ENCODE results near the gene DNAJC11.
"Not testable (repeated sequence)": the region's sequence is repeated elsewhere in the genome, so short reads cannot be mapped to it uniquely, and the experiment has no call there.

DNAJC11 gene, protein sequence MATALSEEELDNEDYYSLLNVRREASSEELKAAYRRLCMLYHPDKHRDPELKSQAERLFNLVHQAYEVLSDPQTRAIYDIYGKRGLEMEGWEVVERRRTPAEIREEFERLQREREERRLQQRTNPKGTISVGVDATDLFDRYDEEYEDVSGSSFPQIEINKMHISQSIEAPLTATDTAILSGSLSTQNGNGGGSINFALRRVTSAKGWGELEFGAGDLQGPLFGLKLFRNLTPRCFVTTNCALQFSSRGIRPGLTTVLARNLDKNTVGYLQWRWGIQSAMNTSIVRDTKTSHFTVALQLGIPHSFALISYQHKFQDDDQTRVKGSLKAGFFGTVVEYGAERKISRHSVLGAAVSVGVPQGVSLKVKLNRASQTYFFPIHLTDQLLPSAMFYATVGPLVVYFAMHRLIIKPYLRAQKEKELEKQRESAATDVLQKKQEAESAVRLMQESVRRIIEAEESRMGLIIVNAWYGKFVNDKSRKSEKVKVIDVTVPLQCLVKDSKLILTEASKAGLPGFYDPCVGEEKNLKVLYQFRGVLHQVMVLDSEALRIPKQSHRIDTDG

DNA sequence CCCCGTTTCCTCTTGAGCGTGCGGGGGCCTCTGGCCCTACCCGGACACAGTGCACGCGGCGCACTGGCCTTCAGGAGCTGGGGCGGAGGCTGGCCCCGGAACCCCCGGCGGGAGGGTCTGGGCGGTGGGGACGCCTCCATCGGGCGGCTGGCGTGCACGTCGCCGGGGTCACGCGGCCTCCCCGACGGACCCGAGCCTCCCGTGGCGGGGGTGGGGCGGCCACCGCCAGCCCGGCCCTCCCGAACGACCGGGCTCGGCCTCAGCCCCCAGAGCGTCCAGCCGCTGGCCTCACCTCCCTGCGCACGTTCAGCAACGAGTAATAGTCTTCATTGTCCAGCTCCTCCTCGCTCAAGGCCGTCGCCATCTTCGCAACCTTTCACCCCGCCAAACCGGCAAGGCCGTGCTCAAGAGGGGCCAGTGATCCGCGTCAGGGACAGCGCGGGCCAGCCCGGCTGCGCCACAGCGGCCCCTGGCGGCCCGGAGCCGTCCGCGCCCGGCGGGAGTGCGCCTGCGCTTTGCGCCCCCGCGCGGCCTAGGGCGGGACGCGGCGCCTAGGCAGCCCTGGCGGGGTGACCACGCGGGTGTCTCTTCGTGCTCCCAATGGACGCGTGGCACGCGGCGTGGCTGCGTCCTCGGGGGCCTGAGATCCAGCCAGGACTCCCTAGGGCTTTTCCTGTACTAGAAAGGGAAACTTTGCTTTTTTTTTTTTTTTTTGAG, at the start of gene DNAJC11:
Gene DNAJC11, minus strand, starts transcription at position 380 of the 717 bp plus-strand sequence. Its CDS starts 16 bp downstream, at position 364.
- DNase-seq (ENCODE audit: low read depth): peak; percentile 79

DNA sequence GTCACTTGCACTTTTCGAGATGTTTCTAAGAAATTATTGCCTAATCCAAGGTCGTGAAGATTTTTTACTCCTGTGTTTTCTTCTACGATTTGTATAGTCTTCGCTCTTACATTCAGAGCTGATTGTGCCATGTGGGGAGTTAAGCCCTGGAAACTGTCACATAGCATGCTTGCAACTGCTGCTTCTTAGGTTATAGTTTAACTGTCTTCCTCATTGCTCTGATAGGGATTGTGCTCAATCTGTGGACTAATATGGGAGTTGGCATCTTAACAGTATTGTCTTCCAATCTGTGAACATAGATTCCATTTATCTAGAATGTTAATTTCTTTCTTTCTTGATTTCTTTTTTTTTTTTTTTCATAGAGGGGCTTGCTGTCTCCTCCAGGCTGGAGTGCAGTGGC, 48.9 kb upstream of the DNAJC11 start:
- no peak for DNase-seq (ENCODE audit: low read depth)

DNA sequence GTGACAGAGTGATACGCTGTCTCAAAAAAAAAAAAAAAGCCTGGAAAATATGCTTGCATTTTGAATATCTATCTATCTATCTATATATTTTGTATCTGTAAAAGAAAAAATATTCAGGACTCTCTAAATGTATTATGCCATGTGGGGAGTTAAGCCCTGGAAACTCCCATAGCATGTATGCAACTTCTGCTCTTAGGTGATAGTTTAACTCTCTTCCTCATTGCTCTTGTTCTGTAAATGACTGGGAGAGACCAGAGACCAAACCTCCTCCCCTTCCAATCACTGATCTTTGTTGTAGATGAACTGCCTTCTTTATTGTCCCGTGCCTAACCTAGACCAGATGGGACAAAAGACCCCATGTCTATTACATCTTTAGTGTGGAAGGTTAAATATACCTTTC, 46.1 kb upstream of the DNAJC11 start:
- DNase-seq (ENCODE audit: low read depth): no peak

DNA sequence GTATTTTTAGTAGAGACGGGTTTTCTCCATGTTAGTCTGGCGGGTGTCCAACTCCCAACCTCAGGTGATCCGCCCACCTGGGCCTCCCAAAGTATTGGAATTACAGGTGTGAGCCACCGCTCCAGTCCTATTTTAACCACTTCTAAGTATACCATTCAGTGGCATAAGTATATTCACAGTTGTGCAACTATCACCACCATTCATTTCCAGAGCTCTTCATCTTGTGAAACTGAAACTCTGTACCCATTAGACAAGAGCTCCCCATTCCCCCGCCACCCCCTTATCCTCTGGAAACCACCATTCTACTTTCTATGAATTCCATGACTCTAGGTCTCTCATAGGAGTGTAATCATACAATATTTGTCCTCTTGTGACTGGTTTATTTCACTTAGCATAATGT, 43.5 kb upstream of the DNAJC11 start:
- no peak for DNase-seq (ENCODE audit: low read depth)

DNA sequence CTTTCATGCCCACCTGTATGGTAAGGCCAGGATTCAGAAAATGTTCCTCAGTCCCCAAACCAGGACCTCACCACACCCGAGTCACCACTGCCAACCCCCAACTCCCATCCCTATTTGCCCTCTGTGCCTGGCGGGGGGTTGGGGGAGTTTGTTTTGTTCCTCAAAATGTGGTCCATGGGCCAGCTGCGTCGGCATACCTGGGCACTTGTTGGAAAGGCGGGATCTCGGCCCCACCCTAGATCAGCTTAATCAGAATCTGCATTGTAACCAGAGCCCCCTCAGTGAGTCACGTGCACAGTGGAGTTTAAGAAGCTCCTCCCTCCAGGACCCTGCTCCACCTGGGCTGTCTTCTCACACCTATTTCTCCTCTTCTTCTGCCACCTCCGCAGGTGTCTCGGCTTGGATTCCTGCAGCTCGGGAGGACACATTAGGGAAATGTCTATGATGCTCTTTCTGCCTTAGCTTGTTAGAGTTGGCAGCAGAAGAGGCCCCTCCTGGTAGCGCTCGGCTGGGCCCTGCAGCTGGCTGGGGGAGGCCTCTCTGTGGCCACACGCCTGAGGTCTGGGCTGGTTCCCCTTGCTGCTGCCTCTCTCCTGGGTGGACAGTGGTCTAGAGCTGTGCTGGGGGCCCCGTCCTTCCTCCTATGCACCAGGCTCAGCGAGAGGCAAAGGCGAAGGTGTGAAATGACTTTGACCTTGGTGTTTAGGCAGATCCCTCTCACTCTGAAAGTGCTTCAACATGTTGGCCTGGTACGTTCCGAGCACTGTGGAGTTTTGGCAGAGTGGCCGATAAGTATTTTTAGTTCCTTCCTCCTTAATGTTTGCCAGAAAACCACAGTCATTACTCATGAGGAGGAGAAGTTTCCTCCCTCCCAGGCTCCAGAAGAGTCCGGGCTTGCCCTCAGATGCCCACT, 41.8 kb upstream of the DNAJC11 start:
- no peak for DNase-seq (ENCODE audit: low read depth)

DNA sequence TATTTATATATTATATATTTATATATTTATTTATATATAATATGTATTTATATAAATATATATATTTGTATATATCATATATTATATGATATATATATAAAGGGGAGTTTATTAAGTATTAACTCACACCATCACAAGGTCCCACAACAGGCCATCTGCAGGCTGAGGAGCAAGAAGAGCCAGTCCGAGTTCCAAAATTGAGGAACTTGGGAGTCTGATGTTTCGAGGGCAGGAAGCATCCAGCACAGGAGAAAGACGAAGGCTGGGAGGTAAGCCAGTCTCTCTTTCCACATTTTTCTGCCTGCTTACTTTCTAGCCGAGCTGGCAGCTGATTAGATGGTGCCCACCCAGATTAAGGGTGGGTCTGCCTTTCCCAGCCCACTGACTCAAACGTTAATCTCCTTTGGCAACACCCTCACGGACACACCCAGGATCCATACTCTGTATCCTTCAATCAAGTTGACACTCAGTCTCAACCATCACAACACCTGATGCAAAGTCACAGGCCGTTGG, 41.1 kb upstream of the DNAJC11 start:
- not testable (repeated sequence) for DNase-seq (ENCODE audit: low read depth)

DNA sequence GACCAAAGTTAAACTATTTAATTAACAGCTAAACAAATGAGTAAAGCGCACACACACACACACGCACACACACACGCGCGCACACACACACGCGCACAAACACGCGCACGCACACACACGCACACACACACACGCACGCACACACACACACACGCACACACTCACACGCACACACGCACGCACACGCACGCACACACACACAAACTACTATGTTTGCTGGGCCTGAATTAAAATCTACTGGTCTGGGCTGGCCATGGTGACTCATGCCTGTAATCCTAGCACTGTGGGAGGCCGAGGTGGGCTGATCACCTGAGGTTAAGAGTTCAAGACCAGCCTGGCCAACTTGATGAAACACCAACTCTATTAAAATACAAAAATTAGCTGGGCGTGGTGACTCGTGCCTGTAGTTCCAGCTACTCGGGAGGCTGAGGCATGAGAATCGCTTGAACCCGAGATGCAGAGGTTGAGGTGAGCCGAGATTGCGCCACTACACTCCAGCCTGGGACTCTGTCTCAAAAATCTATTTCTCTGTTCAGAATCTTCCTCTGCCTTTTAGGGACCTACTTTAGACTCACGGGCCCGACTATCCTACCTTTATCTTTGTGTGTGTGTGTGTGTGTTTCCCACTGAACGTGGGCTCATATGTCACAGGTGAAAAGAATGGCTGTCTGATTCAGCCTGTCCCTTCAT, 37.5 kb upstream of the DNAJC11 start:
- DNase-seq (ENCODE audit: low read depth): no peak

DNA sequence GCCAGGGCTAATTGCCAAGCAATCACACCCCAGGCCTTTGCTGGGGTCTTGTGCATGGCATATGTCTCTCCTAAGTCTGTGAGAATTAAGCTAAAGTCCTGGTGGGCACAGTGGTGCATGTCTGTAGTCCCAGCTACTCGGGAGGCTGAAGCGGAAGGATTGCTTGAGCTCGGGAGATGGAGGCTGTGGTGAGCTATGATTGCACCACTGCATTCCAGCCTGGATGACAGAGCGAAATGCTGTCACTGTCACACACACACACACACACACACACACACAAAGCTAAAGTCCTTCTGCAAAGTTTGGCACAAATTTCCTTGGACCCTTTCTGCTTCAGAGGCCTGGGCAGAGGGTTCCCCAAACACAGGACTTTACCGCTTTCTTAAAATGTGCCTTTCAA, 31.3 kb upstream of the DNAJC11 start:
- DNase-seq (ENCODE audit: low read depth): no peak

DNA sequence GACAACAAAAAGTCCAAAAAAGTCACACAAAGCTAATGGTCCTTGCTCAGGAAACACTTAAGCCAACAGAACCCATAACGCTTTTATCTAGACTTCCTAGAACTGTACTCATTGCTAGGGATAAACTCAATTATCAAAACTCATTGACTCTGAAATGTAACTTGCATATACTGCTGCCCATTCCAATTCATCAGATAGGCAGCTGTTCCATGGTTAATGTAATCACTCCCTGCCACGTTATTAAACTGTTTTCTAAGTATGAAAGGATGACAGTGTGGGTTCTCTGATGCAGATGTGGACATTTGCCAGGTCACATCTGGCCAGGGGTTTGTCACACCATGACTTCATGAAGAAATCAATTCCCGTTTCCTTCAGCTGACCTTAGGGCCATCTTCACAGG, 30.3 kb upstream of the DNAJC11 start:
- DNase-seq (ENCODE audit: low read depth): no peak

DNA sequence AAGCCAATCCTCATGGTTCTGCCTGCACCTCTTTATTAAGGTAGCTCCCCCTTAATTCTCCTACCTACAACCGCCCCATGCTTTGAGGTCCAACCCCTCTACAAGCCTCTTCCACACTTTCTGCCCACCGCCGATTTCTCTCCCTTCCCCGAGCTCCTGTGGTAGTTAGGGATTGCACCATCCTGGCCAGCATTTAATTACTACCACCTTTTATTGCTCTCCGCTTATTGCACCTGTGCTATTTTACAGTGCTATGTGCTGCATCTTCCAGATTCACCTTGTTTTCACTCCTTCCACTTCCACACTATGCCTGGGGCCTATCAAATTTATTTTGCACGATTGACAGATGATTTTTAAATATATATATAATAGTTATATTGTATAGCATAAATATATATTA, 29.3 kb upstream of the DNAJC11 start:
- no peak for DNase-seq (ENCODE audit: low read depth)

DNA sequence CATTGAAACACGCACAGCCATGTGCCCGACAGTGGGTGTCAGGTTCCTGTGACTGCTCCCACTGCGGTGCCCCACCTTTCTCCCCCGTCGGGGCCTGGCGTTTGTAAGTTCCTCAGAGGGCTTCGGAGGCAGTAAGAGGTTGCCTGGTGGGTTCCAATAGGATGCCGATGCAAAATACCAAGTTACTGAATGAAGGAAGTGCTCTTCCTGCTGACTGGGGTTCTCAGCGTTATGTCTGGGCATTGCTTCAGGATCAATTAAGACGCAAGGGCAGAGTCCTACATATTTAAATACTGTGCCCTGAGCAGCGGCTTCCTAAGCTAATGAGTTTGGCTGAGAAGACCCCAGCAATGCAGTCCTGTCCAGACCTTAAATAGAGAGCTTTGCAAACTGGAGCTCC, 28.9 kb upstream of the DNAJC11 start:
- DNase-seq (ENCODE audit: low read depth): no peak

DNA sequence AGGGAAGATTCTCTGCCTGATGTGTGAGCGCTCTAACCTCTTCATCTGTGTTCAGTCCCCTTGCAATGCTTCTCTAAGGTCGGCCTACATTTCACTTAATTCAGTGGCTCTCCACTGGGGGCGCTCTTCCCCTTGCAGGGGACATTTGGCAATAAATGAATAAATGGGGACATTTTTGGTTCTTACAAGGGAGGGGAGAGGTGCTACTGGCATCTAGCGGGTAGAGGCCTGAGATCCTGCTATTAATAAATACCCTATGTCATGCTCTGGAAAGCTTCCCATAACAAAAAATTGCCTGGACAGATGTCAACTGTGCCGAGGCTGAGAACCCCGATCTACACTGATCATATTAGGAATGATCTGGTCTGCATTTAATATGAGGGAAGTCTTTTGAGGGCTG, 25.9 kb upstream of the DNAJC11 start:
- peak; percentile 29 for DNase-seq (ENCODE audit: low read depth)

DNA sequence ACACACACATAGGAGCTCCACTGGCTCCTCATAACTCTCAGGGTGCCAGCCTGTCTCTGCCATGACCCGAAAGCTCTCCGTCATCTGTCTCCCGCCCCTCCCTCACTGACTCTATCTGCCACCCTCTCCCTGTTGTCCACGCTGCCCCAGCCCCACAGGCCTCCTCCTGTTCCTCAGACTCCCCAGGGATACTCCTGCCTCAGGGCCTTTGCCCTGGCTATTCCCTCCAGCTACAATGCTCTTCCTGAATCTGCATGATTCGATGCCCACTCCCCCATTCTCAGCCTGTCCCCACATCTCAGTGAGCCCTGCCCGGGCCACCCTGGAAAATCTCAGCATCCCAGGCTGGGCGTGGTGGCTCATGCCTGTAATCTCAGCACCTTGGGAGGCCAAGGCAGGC, 24.6 kb upstream of the DNAJC11 start:
- no peak for DNase-seq (ENCODE audit: low read depth)

DNA sequence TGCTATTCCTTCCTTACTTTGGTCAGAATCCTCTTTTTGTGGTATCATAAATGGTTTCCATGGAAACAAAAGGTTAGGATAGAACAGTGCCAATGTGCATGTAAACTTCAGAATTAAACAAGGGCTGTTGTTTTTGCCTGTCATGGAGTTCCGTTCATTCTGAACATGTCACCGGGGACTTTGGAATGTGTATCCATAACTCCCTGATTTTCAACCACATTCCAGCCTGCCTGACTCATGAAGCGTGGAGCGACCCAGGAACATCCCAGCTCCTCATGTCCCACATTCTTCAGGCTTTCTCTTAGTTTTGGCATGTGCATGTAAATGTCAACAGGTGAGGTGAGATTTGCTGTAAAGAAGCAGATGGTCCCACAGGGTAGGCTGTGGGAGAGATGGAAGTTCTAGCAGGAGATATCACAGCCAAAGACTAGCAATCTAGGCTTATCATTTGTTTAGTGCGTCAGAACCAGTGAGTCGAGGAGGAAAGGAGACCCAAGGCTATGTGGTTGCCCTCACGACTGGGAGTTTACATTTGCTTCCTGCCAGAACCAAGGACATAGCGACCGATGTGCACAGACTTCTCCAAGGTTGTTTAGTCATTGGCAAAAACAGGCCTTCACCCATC, 23.0 kb upstream of the DNAJC11 start:
- DNase-seq (ENCODE audit: low read depth): no peak

DNA sequence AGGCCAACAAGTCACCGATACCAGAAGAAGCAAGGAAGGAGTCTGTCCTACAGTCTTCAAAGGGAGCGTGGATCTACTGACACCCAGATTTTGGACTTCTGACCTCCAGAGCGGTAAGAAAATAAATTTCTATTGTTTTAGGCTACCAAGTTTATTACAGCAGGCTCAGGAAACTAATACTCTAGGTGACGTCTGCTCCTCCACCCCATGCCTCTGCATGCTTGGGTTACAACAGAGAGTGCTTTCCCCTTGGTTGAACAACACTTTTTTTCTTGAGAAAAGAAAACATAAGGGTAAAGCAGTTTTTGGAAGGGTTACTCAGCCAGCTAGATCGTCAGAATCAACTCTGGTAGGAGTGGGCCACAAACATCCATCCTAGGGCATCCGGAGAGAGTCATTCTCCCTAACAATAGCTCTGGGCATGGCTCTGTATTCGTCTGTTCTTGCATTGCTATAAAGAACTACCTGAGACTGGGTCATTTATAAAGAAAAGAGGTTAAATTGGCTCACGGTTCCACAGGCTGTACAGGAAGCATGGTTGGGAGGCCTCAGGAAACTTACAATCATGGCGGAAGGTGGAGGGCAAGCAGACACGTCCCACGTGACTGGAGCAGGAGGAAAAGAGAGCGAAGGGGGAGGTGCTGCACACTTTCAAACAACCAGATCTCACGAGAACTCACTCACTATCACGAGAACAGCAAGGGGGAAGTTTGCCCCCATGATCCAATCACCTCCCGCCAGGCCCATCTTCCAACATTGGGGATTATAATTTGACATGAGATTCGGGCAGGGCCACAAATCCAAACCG, 22.2 kb upstream of the DNAJC11 start:
- no peak for DNase-seq (ENCODE audit: low read depth)

DNA sequence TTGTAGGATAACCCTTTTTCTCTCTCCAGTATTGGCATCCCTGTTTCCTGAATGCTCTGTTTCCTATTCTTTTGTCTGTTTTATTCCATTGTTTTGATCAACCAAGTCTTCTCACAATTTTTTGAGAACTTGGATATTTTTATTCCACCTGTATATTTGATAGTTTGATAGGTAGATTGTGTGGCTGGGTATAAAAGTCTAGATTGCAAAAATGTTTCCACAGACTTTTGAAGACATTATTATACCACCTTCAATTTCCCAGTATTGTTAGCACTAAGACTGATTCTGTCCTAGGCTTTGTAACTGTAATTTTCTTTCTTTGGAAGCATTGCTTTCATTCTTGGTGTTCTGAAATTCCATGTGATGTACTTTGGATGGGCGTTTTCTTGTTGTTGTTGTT, 9.6 kb upstream of the DNAJC11 start:
- no peak for DNase-seq (ENCODE audit: low read depth)

DNA sequence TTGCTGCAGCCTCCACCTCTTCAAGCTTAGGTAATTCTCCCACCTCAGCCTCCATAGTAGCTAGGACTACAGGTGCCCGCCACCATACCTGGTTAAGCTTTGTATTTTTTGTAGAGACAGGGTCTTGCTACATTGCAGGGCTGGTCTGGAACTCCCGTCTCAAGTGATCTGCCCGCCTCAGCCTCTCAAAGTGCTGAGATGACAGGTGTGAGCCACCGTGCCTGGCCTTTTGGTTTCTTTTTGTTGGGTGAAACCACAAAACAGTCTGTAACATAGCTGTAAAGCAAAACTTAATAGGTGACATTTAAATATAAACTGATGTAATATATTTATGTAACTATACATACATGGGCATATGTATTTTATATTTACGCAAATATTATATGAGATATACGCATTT, 3.1 kb upstream of the DNAJC11 start:
- no peak for DNase-seq (ENCODE audit: low read depth)

DNA sequence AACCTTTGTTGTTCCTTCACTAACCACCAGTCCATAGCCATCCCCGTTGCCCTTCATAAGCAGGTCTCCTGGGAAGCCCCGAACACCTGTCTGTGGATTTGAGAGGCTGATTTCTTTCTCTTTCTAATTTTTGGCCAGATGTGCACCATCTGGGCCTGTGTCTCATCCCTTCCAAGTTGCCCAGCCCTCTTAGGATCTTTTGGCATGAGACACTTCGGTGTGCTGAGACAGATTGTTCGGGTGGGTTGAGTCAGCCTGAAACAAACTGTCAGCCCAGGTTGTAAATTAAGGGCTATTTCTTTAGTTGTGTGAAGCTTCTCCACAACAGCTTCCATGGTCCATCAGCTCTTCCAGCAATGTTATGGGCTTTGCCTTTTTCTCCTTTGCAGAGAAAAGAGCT, 1.4 kb upstream of the DNAJC11 start:
- no peak for DNase-seq (ENCODE audit: low read depth)

DNA sequence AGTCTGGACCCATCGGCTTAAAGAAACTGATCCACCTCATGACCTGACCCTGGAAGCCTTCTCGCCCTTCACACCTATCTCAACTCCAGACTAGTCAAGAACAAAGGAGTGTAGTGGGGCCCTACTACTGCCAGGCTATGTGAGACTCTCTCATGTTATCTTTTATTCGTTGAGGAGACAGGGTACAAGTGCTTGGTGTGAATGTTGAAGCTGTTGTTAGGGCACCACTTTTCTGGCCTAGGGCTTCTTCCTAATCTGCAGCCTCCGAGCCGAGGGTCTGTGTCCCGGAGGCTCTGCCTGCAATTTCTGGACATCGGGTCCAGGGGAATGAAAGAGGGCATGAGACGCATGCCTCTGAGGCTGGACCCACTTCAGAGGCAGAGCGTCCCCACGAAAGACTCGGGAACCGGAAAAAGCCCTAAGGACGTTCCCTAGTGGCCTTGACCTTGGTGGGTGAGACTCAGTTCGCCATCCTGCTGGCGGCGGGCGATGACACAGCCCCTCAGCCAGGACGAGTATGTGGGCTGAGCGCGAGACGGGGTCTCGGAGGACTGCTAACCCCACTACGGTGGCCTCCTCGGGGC, 671 bp downstream of the DNAJC11 start:
- no peak for DNase-seq (ENCODE audit: low read depth)

DNA sequence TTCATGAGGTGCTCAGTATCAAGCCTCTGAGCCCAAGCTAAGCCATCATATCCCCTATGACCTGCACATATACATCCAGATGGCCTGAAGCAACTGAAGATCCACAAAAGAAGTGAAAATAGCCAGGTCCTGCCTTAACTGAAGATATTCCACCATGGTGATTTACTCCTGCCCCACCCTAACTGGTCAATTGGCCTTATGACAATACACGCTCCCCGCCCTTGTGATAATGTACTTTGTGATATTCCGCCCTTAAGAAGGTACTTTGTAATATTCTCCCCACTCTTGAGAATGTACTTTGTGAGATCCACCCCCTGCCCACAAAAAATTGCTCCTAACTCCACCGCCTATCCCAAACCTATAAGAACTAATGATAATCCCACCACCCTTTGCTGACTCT, 1.7 kb downstream of the DNAJC11 start:
- DNase-seq (ENCODE audit: low read depth): not testable (repeated sequence)

Data from activated gamma-delta T cell treated with anti-CD3 and anti-CD28 coated beads, Interleukin-2, amount 50 U/mL, for 16 hours (primary cell).